GM19025 (cell line): ENCODE results near the gene GMEB2.

Source experiments
- ATAC-seq: cut with Tn5 transposase; IDR thresholded peaks from one replicate; pipeline ENCODE4 v1.9.1; 2021; ENCODE audit warnings: mild to moderate bottlenecking, low read depth, moderate library complexity; ENCODE audit not compliant: unreplicated experiment

Gene GMEB2

GRCh38 chr20:63538204-63539091, 88.5 kb downstream of the GMEB2 start:
- ATAC-seq = no peak
